ENCODE measurements around the gene PIK3C2G.

Gene PIK3C2G

DNA sequence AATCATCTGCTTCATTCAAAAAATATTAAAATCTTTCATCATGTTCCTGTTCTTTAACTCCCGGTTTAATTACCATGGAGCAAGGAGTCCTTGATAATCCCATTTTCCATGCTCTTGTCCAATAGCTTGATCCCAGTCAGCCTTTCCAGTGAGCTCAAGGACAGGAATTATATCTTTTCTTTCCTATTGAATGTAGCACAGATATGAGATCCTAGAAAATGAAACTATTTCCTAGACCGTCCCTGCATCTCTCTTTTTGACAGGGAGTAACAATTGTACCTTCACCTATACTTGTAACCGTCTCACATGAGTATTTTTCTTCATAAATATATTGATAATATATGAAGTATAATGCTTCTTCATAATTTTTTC, 35.6 kb downstream of the PIK3C2G start:
- Histone ChIP-seq H3K9ac (ENCODE audit: low read depth, low read length) (no peak overlapping the region), H4K20me1 (ENCODE audit: insufficient read depth, low read length) (no peaks in the 10 kb centered on the region), H3K27ac (ENCODE audit: low read length) (no peak overlapping the region), H3K4me3 (ENCODE audit: low read depth in 1 of 2, low read length in 2 of 2) (no peak overlapping the region), H3K4me1 (ENCODE audit: insufficient read depth, low read length) (no peaks in the 10 kb centered on the region), H2AFZ (ENCODE audit: low read depth, low read length) (no peak overlapping the region), H3K79me2 (ENCODE audit: insufficient read depth, low read length) (no peaks in the 10 kb centered on the region), H3K36me3 (ENCODE audit: insufficient read depth, low read length) (no peaks in the 10 kb centered on the region), H3K27me3 (ENCODE audit: insufficient read depth, low read length, poor library complexity) (no peaks in the 10 kb centered on the region), H3K4me2 (ENCODE audit: insufficient read depth, low read length) (no peak overlapping the region), H3K9me3 (ENCODE audit: insufficient read depth, low read length, severe bottlenecking) (no peaks in the 10 kb centered on the region)
- no peak for ATAC-seq (ENCODE audit: insufficient read depth, low read depth)
- DNase-seq, result no peak
- TF ChIP-seq, protein P1, sequence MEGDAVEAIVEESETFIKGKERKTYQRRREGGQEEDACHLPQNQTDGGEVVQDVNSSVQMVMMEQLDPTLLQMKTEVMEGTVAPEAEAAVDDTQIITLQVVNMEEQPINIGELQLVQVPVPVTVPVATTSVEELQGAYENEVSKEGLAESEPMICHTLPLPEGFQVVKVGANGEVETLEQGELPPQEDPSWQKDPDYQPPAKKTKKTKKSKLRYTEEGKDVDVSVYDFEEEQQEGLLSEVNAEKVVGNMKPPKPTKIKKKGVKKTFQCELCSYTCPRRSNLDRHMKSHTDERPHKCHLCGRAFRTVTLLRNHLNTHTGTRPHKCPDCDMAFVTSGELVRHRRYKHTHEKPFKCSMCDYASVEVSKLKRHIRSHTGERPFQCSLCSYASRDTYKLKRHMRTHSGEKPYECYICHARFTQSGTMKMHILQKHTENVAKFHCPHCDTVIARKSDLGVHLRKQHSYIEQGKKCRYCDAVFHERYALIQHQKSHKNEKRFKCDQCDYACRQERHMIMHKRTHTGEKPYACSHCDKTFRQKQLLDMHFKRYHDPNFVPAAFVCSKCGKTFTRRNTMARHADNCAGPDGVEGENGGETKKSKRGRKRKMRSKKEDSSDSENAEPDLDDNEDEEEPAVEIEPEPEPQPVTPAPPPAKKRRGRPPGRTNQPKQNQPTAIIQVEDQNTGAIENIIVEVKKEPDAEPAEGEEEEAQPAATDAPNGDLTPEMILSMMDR (IDR thresholded peaks at IDR 0.05; ENCODE audit: borderline replicate concordance, extremely low read depth, low read length, poor library complexity, severe bottlenecking), result no peak
- TF ChIP-seq EZH2 (IDR thresholded peaks at IDR 0.05; ENCODE audit: borderline replicate concordance, low read depth, low read length, severe bottlenecking), result no peak

DNA sequence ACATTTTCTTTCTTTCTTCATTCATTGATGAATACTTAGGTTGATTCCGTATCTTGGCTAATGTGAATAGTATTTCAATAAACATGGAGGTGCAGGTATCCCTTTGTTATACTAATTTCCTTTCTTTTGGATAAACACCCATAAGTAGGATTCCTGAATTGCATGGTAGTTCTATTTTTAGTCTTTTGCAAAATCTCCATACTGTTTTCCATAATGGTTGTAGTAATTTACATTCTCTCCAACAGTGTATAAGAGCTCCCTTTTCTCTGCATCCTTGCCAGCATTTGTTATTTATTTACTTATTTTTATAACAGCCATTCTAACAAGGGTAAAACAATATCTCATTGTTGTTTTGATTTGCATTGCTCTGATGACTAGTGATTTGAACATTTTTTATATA, 36.6 kb downstream of the PIK3C2G start:
- Histone ChIP-seq H3K4me3 (ENCODE audit: low read depth in 1 of 2, low read length in 2 of 2) (no peak overlapping the region), H4K20me1 (ENCODE audit: insufficient read depth, low read length) (no peaks in the 10 kb centered on the region), H3K4me2 (ENCODE audit: insufficient read depth, low read length) (no peak overlapping the region), H3K9me3 (ENCODE audit: insufficient read depth, low read length, severe bottlenecking) (no peaks in the 10 kb centered on the region), H3K27ac (ENCODE audit: low read length) (no peak overlapping the region), H3K9ac (ENCODE audit: low read depth, low read length) (no peak overlapping the region), H3K27me3 (ENCODE audit: insufficient read depth, low read length, poor library complexity) (no peaks in the 10 kb centered on the region), H3K36me3 (ENCODE audit: insufficient read depth, low read length) (no peaks in the 10 kb centered on the region), H2AFZ (ENCODE audit: low read depth, low read length) (no peak overlapping the region), H3K4me1 (ENCODE audit: insufficient read depth, low read length) (no peaks in the 10 kb centered on the region), H3K79me2 (ENCODE audit: insufficient read depth, low read length) (no peaks in the 10 kb centered on the region)
- DNase-seq, result no peak
- TF ChIP-seq, protein P1 (IDR thresholded peaks at IDR 0.05; ENCODE audit: borderline replicate concordance, extremely low read depth, low read length, poor library complexity, severe bottlenecking), result no peak
- no peak for TF ChIP-seq EZH2 (IDR thresholded peaks at IDR 0.05; ENCODE audit: borderline replicate concordance, low read depth, low read length, severe bottlenecking)
- ATAC-seq (ENCODE audit: insufficient read depth, low read depth), result no peak

GRCh38 chr12:18302809-18303430, 41.6 kb downstream of the PIK3C2G start:
- ATAC-seq (ENCODE audit: insufficient read depth, low read depth) (no peak), DNase-seq (no peak)
- Histone ChIP-seq H3K4me1 (ENCODE audit: insufficient read depth, low read length) (no peaks in the 10 kb centered on the region), H3K9me3 (ENCODE audit: insufficient read depth, low read length, severe bottlenecking) (no peaks in the 10 kb centered on the region), H3K4me2 (ENCODE audit: insufficient read depth, low read length) (no peak overlapping the region), H4K20me1 (ENCODE audit: insufficient read depth, low read length) (no peaks in the 10 kb centered on the region), H3K27me3 (ENCODE audit: insufficient read depth, low read length, poor library complexity) (no peaks in the 10 kb centered on the region), H3K36me3 (ENCODE audit: insufficient read depth, low read length) (no peaks in the 10 kb centered on the region), H3K27ac (ENCODE audit: low read length) (no peak overlapping the region), H3K9ac (ENCODE audit: low read depth, low read length) (no peak overlapping the region), H3K4me3 (ENCODE audit: low read depth in 1 of 2, low read length in 2 of 2) (no peak overlapping the region), H2AFZ (ENCODE audit: low read depth, low read length) (no peak overlapping the region), H3K79me2 (ENCODE audit: insufficient read depth, low read length) (no peaks in the 10 kb centered on the region)
- TF ChIP-seq, protein P1 (IDR thresholded peaks at IDR 0.05; ENCODE audit: borderline replicate concordance, extremely low read depth, low read length, poor library complexity, severe bottlenecking), result no peak
- no peak for TF ChIP-seq EZH2 (IDR thresholded peaks at IDR 0.05; ENCODE audit: borderline replicate concordance, low read depth, low read length, severe bottlenecking)

Data from DND-41 (cell line).